Suprapubic skin (tissue), 4 donors: ENCODE data around the gene CDH4. TPM values are rescaled to one million over a fixed set of nuclear protein-coding genes. Genes with fewer than 3 reads are reported as not detected.

ENCODE experiments used
- DNase-seq, 2 donors: peaks; one replicate each; pipeline ENCODE4 v3.0.0-alpha.2; 2019; ENCODE audit warnings: low spot score in 2 of 2
- H3K27ac ChIP-seq: fragments of 200-600 bp; sonication (generic); one replicate; pipeline ENCODE4 v1.5.1; 2019
- H3K27me3 ChIP-seq: fragments of 200-600 bp; sonication (generic); one replicate; pipeline ENCODE4 v1.5.1; 2019
- H3K36me3 ChIP-seq: fragments of 200-600 bp; sonication (generic); one replicate; pipeline ENCODE4 v1.5.1; 2019
- H3K4me1 ChIP-seq: fragments of 200-600 bp; sonication (generic); one replicate; pipeline ENCODE4 v1.5.1; 2019
- H3K4me3 ChIP-seq: fragments of 200-600 bp; sonication (generic); one replicate; pipeline ENCODE4 v1.5.1; 2019; ENCODE audit warnings: mild to moderate bottlenecking
- H3K9me3 ChIP-seq: fragments of 200-600 bp; sonication (generic); one replicate; pipeline ENCODE4 v1.5.1; 2019
- CTCF ChIP-seq, 2 donors: fragments of 200-600 bp in 1 of 2; fragments of 450-650 bp in 1 of 2; sonication (generic) in 1 of 2; IDR thresholded peaks; one replicate each; pipeline ENCODE4 v1.5.1; 2016 to 2019; ENCODE audit warnings: antibody characterized with exemption in 2 of 2, mild to moderate bottlenecking in 1 of 2, moderate library complexity in 1 of 2
- EP300 ChIP-seq: sonication (generic); formaldehyde crosslinking; IDR thresholded peaks from one replicate; pipeline ENCODE4 v1.6.1; 2017; ENCODE audit warnings: antibody characterized with exemption
- POLR2A ChIP-seq, 2 donors: fragments of 450-650 bp; IDR thresholded peaks; one replicate each; pipeline ENCODE4 v1.6.1; 2017; ENCODE audit warnings: antibody characterized with exemption in 2 of 2, mild to moderate bottlenecking in 2 of 2, moderate library complexity in 2 of 2
- POLR2AphosphoS5 ChIP-seq, 3 donors: sonication (generic); formaldehyde crosslinking; IDR thresholded peaks; one replicate each; pipeline ENCODE4 v1.6.1; 2017; ENCODE audit warnings: antibody characterized with exemption in 3 of 3
- WGBS: methylation state at CpG from one replicate; pipeline ENCODE4 v1.1.5; 2018; 5-methylcytosine and 5-hydroxymethylcytosine counted together
- total RNA-seq, 4 donors: library from RNA; depleted of rRNA; stranded (reverse); fragments of >200 nt; gene quantifications; one replicate each; pipeline ENCODE4 v1.1.0, GENCODE V29; 2016

CDH4 gene
- total RNA-seq, 4 donors from 2014 or later = 0.91 to 5.9 (median 2.6) TPM

GRCh38 chr20:61353261-61354000, 101.4 kb downstream of the CDH4 start:
- no peaks in the 10 kb centered on the region for H3K9me3 ChIP-seq
- no peak for TF ChIP-seq CTCF (IDR thresholded peaks at IDR 0.05)
- no peak for TF ChIP-seq POLR2AphosphoS5 (IDR thresholded peaks at IDR 0.05)
- no peak for TF ChIP-seq POLR2A (IDR thresholded peaks at IDR 0.05)
- TF ChIP-seq EP300 = no peak
- peaks cover 54% of the 10 kb centered on the region for H3K27me3 ChIP-seq
- no peak overlapping the region for H3K27ac ChIP-seq
- H3K4me1 ChIP-seq = no peaks in the 10 kb centered on the region
- H3K36me3 ChIP-seq = no peaks in the 10 kb centered on the region
- H3K4me3 ChIP-seq = no peak overlapping the region
- WGBS = 46% methylated on average over 12 of the region's 12 CpGs
- DNase-seq = no peak

- Histone ChIP-seq H3K36me3 (no peaks in the 10 kb centered on the region), H3K4me1 (no peaks in the 10 kb centered on the region), H3K27ac (no peak overlapping the region), H3K27me3 (peaks cover 55% of the 10 kb centered on the region), H3K4me3 (no peak overlapping the region), H3K9me3 (no peaks in the 10 kb centered on the region)
- WGBS = 67% methylated on average over 10 of the region's 18 CpGs
- no peak for DNase-seq
- TF ChIP-seq POLR2AphosphoS5 (IDR thresholded peaks at IDR 0.05) (no peak), POLR2A (IDR thresholded peaks at IDR 0.05) (no peak)
These were observed 101.9 kb downstream of the CDH4 start for GRCh38 chr20:61354001-61354390.

GRCh38 chr20:61354501-61354900, 102.4 kb downstream of the CDH4 start:
- DNase-seq = no peak
- Histone ChIP-seq H3K9me3 (no peaks in the 10 kb centered on the region), H3K36me3 (no peaks in the 10 kb centered on the region), H3K27me3 (peaks cover 60% of the 10 kb centered on the region), H3K4me3 (no peak overlapping the region), H3K4me1 (no peaks in the 10 kb centered on the region), H3K27ac (no peak overlapping the region)
- 70% methylated on average over 10 of the region's 10 CpGs for WGBS
- TF ChIP-seq POLR2A (IDR thresholded peaks at IDR 0.05) (no peak), CTCF (IDR thresholded peaks at IDR 0.05) (no peak), POLR2AphosphoS5 (IDR thresholded peaks at IDR 0.05) (no peak), EP300 (no peak)

- H3K27ac ChIP-seq = no peak overlapping the region
- H3K27me3 ChIP-seq = peaks cover 63% of the 10 kb centered on the region
- H3K9me3 ChIP-seq = no peaks in the 10 kb centered on the region
- DNase-seq = no peak
- WGBS = 84% methylated on average over 12 of the region's 12 CpGs
- H3K36me3 ChIP-seq = no peaks in the 10 kb centered on the region
- H3K4me3 ChIP-seq = no peak overlapping the region
- H3K4me1 ChIP-seq = no peaks in the 10 kb centered on the region
- TF ChIP-seq POLR2AphosphoS5 (IDR thresholded peaks at IDR 0.05) (no peak), POLR2A (IDR thresholded peaks at IDR 0.05) (no peak), EP300 (no peak)
These were observed 102.9 kb downstream of the CDH4 start for GRCh38 chr20:61354901-61355495.

- H3K4me1 ChIP-seq = no peaks in the 10 kb centered on the region
- H3K27ac ChIP-seq = no peak overlapping the region
- H3K9me3 ChIP-seq = no peaks in the 10 kb centered on the region
- H3K36me3 ChIP-seq = no peaks in the 10 kb centered on the region
- no peak for DNase-seq
- H3K27me3 ChIP-seq = peaks cover 65% of the 10 kb centered on the region
- 86% methylated on average over 5 of the region's 5 CpGs for WGBS
- no peak overlapping the region for H3K4me3 ChIP-seq
- TF ChIP-seq POLR2AphosphoS5 (IDR thresholded peaks at IDR 0.05) = no peak
- no peak for TF ChIP-seq CTCF (IDR thresholded peaks at IDR 0.05)
- TF ChIP-seq EP300 = no peak
- no peak for TF ChIP-seq POLR2A (IDR thresholded peaks at IDR 0.05)
These were observed 103.5 kb downstream of the CDH4 start for GRCh38 chr20:61355585-61355984.

GRCh38 chr20:61356196-61356595, 104.1 kb downstream of the CDH4 start:
- 82% methylated on average over 6 of the region's 7 CpGs for WGBS
- H3K9me3 ChIP-seq = no peaks in the 10 kb centered on the region
- H3K4me3 ChIP-seq = no peak overlapping the region

More at GRCh38 chr20:61356196-61356595, 104.1 kb downstream of the CDH4 start:
- Histone ChIP-seq H3K27ac (no peak overlapping the region), H3K36me3 (no peaks in the 10 kb centered on the region), H3K27me3 (peaks cover 64% of the 10 kb centered on the region), H3K4me1 (no peaks in the 10 kb centered on the region)
- TF ChIP-seq POLR2AphosphoS5 (IDR thresholded peaks at IDR 0.05) = no peak
- TF ChIP-seq CTCF (IDR thresholded peaks at IDR 0.05) = no peak
- TF ChIP-seq POLR2A (IDR thresholded peaks at IDR 0.05) = no peak
- no peak for TF ChIP-seq EP300
- DNase-seq = no peak
